HFF-Myc (cell line): ENCODE results near the gene GPR132.
A peak's percentile ranks its signal among the peaks of the same experiment; 100 is the strongest.

Experiments used
- DNase-seq: peaks from one replicate; pipeline ENCODE4 v3.0.0-alpha.2; 2011; ENCODE audit warnings: low read depth; ENCODE audit errors: extremely low read depth
- H3K4me3 ChIP-seq: replicated peaks from 2 replicates; pipeline ENCODE4 v1.5.1; 2011; ENCODE audit warnings: low read depth, mild to moderate bottlenecking, control low read depth, low read length
- CTCF ChIP-seq: IDR thresholded peaks from 2 replicates; pipeline ENCODE4 v1.5.1; 2012; ENCODE audit warnings: mild to moderate bottlenecking, low read depth, low read length, control low read depth; ENCODE audit errors: missing control alignments

GPR132 gene

GRCh38 chr14:105095236-105095805, 30.1 kb upstream of the GPR132 start:
- no peak overlapping the region for H3K4me3 ChIP-seq
- no peak for TF ChIP-seq CTCF
- no peak for DNase-seq

GRCh38 chr14:105094193-105094907, 29.1 kb upstream of the GPR132 start:
- no peak for DNase-seq
- H3K4me3 ChIP-seq = peak overlapping the region; percentile 68
- TF ChIP-seq CTCF = no peak

GRCh38 chr14:105093431-105094192, 28.4 kb upstream of the GPR132 start:
- no peak for DNase-seq
- peak overlapping the region; percentile 68 for H3K4me3 ChIP-seq
- TF ChIP-seq CTCF = peak; percentile 62

- no peak for TF ChIP-seq CTCF
- peak overlapping the region; percentile 68 for H3K4me3 ChIP-seq
- DNase-seq = no peak
Measured at GRCh38 chr14:105093038-105093430, 27.8 kb upstream of the GPR132 start.

GRCh38 chr14:105092171-105093037, 27.2 kb upstream of the GPR132 start:
- no peak for DNase-seq
- TF ChIP-seq CTCF = no peak
- peak overlapping the region; percentile 46 for H3K4me3 ChIP-seq

- TF ChIP-seq CTCF = no peak
- no peak overlapping the region; the same call in 1 of the 2 replicates for H3K4me3 ChIP-seq
- no peak for DNase-seq
Measured at GRCh38 chr14:105091517-105092170, 26.4 kb upstream of the GPR132 start.
